PC-3 (cell line): ENCODE results near the gene CELF2. TPM values are rescaled to one million over a fixed set of nuclear protein-coding genes. Genes with fewer than 3 reads are reported as not detected.

Experiments
- ATAC-seq: fragments of 200-7000 bp; cut with Tn5 transposase; 2 replicates; pipeline ENCODE4 v1.9.1; 2020; ENCODE audit warnings: mild to moderate bottlenecking, moderate library complexity
- BruUV-seq: library from RNA; stranded (reverse); fragments of 400-500 nt; replicated peaks from 2 replicates; lab custom pipeline; 2021; lab: Mats Ljungman, UMichigan
- CTCF ChIA-PET: fragments of 300-600 bp; sonication (Branson Sonifier 250); formaldehyde crosslinking; loops from one replicate; lab custom pipeline; 2022; ENCODE audit warnings: antibody characterized with exemption; lab: Charles Lee
- POLR2A ChIA-PET: fragments of 300-600 bp; sonication (Branson Sonifier 250); formaldehyde crosslinking; loops from one replicate; lab custom pipeline; 2022; ENCODE audit warnings: antibody characterized with exemption; ENCODE audit not compliant: unreplicated experiment; lab: Charles Lee
- DNase-seq: peaks from one replicate; pipeline ENCODE4 v3.0.0-alpha.2; 2015
- H2AFZ ChIP-seq: fragments of 300-600 bp; sonication (generic); 2 replicates; pipeline ENCODE4 v1.6.0; 2016; ENCODE audit warnings: antibody characterized with exemption, low read length
- H3F3A ChIP-seq: fragments of 300-600 bp; sonication (generic); one replicate; pipeline ENCODE4 v1.6.0; 2017; ENCODE audit warnings: antibody characterized with exemption, low read length, control low read depth, mild to moderate bottlenecking; ENCODE audit not compliant: unreplicated experiment
- H3K27ac ChIP-seq: fragments of 300-600 bp; sonication (generic); 2 replicates; pipeline ENCODE4 v1.5.1; 2016; ENCODE audit warnings: mild to moderate bottlenecking, low read length
- H3K27me3 ChIP-seq: fragments of 300-600 bp; sonication (generic); 2 replicates; pipeline ENCODE4 v1.6.1; 2016; ENCODE audit warnings: low read length, mixed read lengths
- H3K36me3 ChIP-seq: fragments of 300-600 bp; sonication (generic); 2 replicates; pipeline ENCODE4 v1.6.1; 2016; ENCODE audit warnings: low read depth, mixed run types, low read length, mixed read lengths
- H3K4me1 ChIP-seq: fragments of 300-600 bp; sonication (generic); 2 replicates; pipeline ENCODE4 v1.5.1; 2016; ENCODE audit warnings: low read length; ENCODE audit not compliant: insufficient read depth
- H3K4me2 ChIP-seq: fragments of 300-600 bp; sonication (generic); 2 replicates; pipeline ENCODE4 v1.6.0; 2016; ENCODE audit warnings: low read length
- H3K4me3 ChIP-seq: fragments of 300-600 bp; sonication (generic); 2 replicates; pipeline ENCODE4 v1.5.1; 2016; ENCODE audit warnings: mild to moderate bottlenecking, low read length, mixed read lengths
- H3K79me2 ChIP-seq: fragments of 300-600 bp; sonication (generic); 2 replicates; pipeline ENCODE4 v1.6.1; 2017; ENCODE audit warnings: low read length, mixed read lengths
- H3K9ac ChIP-seq: fragments of 300-600 bp; sonication (generic); 2 replicates; pipeline ENCODE4 v1.6.0; 2016; ENCODE audit warnings: mild to moderate bottlenecking, low read length
- H3K9me2 ChIP-seq: fragments of 300-600 bp; sonication (generic); replicated peaks from 2 replicates; pipeline ENCODE4 v1.6.1; 2016; ENCODE audit warnings: mixed run types, low read length, mixed read lengths
- H3K9me3 ChIP-seq: fragments of 300-600 bp; sonication (generic); 2 replicates; pipeline ENCODE4 v1.6.1; 2016; ENCODE audit warnings: low read length, mixed read lengths
- H4K20me1 ChIP-seq: fragments of 300-600 bp; sonication (generic); 2 replicates; pipeline ENCODE4 v1.6.1; 2016; ENCODE audit warnings: low read length, mixed read lengths
- EZH2 ChIP-seq: fragments of 300-600 bp; sonication (generic); IDR thresholded peaks from one replicate; pipeline ENCODE4 v1.6.1; 2017; ENCODE audit warnings: antibody characterized with exemption, mild to moderate bottlenecking, low read length; ENCODE audit not compliant: unreplicated experiment
- EZH2phosphoT487 ChIP-seq: fragments of 300-600 bp; sonication (generic); IDR thresholded peaks from 2 replicates; pipeline ENCODE4 v1.6.1; 2018; ENCODE audit warnings: mild to moderate bottlenecking, antibody characterized with exemption, low read length, borderline replicate concordance
- intact Hi-C: fragments of 100-400 bp; cut with micrococcal nuclease; formaldehyde crosslinking; loops from 2 replicates; pipeline ENCODE4 v1.9.0; 2023
- total RNA-seq: library from RNA; depleted of rRNA; stranded (reverse); fragments of >200 nt; gene quantifications from 2 replicates; pipeline ENCODE4 v1.2.3, GENCODE V29; 2014
- TF ChIP-seq, protein P1 (sequence below): fragments of 300-600 bp; sonication (generic); conservative IDR thresholded peaks from 2 replicates; pipeline ENCODE4 v1.5.1; 2017; ENCODE audit warnings: antibody characterized with exemption, low read depth, mild to moderate bottlenecking, low read length

CELF2 gene
- total RNA-seq, 1 experiment from 2014 or later: not detected

DNA sequence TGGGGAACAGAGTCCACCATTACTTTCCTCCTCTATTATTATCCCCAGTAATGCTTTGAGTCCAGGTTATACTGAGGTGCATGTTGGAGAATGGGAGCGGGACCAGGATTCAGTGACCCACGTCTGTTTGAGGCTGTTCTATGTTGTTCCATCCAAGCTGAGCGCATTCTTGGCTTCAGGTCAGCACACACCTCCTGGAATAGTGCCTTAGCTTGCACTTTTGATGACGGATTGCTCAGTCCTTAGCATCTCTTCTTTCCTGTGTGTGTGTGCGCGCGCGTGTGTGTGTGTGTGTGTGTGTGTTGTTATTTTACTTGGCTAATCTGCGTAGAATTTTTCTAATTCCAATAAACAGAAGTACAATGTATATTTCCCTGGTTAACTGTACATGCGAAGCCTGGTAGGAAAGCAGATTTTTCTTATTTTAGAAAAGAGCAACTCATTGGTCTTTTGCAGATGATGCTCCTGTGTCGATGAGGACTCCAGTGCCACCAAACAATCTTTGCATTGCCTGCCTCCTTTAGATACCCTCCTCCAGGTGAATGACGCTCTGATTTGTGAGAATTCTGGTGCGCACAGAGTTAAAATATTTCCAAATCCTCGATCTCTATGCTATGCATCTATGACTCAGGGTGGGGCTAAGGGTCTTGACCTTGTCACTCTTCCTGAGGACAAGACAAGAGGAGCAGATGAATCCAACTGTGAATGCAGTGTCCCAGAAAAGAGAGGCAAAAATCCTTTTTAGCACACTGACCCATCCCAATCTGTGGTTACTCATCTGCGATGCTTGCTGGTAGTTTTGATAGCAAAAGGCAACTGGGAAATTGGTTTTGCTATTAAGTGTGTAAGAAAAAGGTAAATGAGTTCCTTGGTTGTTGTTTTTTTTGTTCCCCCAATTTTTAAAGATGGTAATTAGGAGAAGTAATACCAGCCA is 13.3 kb upstream of the CELF2 start:
- ATAC-seq: no peak
- BruUV-seq: no TSS peak
- no peak for DNase-seq
- Histone ChIP-seq H3F3A (no peaks in the 10 kb centered on the region), H4K20me1 (no peaks in the 10 kb centered on the region), H3K4me2 (no peak overlapping the region), H3K4me1 (no peaks in the 10 kb centered on the region), H3K9me3 (no peaks in the 10 kb centered on the region), H3K79me2 (no peaks in the 10 kb centered on the region), H2AFZ (no peak overlapping the region), H3K9ac (no peak overlapping the region), H3K36me3 (no peaks in the 10 kb centered on the region), H3K27me3 (peaks cover 30% of the 10 kb centered on the region; the same call in 1 of the 2 replicates), H3K4me3 (no peak overlapping the region), H3K9me2 (no peaks in the 10 kb centered on the region), H3K27ac (no peak overlapping the region)
- ChIA-PET CTCF (no interaction called here), POLR2A (no interaction called here)
- intact Hi-C loops: no loop called here
- TF ChIP-seq, protein P1, sequence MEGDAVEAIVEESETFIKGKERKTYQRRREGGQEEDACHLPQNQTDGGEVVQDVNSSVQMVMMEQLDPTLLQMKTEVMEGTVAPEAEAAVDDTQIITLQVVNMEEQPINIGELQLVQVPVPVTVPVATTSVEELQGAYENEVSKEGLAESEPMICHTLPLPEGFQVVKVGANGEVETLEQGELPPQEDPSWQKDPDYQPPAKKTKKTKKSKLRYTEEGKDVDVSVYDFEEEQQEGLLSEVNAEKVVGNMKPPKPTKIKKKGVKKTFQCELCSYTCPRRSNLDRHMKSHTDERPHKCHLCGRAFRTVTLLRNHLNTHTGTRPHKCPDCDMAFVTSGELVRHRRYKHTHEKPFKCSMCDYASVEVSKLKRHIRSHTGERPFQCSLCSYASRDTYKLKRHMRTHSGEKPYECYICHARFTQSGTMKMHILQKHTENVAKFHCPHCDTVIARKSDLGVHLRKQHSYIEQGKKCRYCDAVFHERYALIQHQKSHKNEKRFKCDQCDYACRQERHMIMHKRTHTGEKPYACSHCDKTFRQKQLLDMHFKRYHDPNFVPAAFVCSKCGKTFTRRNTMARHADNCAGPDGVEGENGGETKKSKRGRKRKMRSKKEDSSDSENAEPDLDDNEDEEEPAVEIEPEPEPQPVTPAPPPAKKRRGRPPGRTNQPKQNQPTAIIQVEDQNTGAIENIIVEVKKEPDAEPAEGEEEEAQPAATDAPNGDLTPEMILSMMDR: no peak
- TF ChIP-seq EZH2phosphoT487 (no peak), EZH2 (no peak)

DNA sequence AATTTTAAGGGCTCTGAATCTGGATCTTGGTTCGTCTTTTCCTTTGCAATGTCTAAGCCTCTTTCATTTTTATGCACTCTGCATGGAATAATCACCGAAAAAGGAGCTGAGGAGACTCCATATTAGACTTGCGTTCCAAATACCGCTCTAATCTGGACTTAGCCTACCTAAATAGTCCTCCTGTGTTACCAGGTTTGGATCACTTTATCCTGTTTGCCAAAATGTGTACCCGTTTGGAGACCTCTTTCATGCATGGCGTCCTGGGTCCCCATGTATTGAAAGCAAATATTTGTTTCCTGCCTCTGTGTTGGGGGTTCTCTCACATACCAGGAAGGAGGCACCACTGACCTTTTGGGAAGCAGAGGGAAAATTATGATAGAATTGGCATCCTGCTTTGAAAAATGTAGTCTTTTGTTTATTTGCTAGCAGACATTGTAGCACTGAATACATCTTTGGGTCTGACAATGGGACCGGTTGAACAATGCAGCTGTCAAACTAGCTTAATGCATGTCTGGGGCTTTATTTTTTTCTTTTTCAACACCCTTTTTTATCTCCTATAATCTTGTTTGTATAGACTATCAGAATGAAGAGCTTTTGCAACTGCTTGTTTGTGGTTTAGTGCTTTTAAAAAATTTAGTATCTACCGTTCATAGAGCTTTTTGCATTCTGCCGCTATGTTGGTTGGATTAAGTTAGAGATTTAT is 11.8 kb upstream of the CELF2 start:
- Histone ChIP-seq H3K4me3 (no peak overlapping the region), H3K9me3 (no peaks in the 10 kb centered on the region), H3K9ac (no peak overlapping the region), H3K27me3 (peaks cover 30% of the 10 kb centered on the region; the same call in 1 of the 2 replicates), H3K4me2 (no peak overlapping the region), H3K9me2 (no peaks in the 10 kb centered on the region), H3F3A (no peaks in the 10 kb centered on the region), H4K20me1 (no peaks in the 10 kb centered on the region), H3K27ac (no peak overlapping the region), H3K4me1 (no peaks in the 10 kb centered on the region), H3K79me2 (no peaks in the 10 kb centered on the region), H2AFZ (no peak overlapping the region), H3K36me3 (no peaks in the 10 kb centered on the region)
- POLR2A ChIA-PET: no interaction called here
- CTCF ChIA-PET: no interaction called here
- intact Hi-C loops: no loop called here
- BruUV-seq: no TSS peak
- DNase-seq (no peak), ATAC-seq (no peak)
- no peak for TF ChIP-seq EZH2
- no peak for TF ChIP-seq EZH2phosphoT487
- TF ChIP-seq, protein P1: no peak
